Fibroblast of villous mesenchyme (primary cell): ENCODE data around the gene THSD4. TPM values are rescaled to one million over a fixed set of nuclear protein-coding genes. Genes with fewer than 3 reads are reported as not detected.

Source experiments
- DNase-seq: peaks from one replicate; pipeline ENCODE4 v3.0.0-alpha.2; 2010; ENCODE audit warnings: low read depth
- H3K4me3 ChIP-seq: 2 replicates; pipeline ENCODE4 v1.5.1; 2011; ENCODE audit warnings: low read depth, mild to moderate bottlenecking, low read length
- CTCF ChIP-seq: IDR thresholded peaks from 2 replicates; pipeline ENCODE4 v1.5.1; 2012; ENCODE audit warnings: low read depth, mild to moderate bottlenecking, low read length; ENCODE audit not compliant: insufficient read depth
- total RNA-seq: library from RNA; depleted of rRNA; stranded (reverse); fragments of >200 nt; gene quantifications from 2 replicates; pipeline ENCODE4 v1.2.3, GENCODE V29; 2012

Gene THSD4
- total RNA-seq, 1 donor = 76.4 TPM

GRCh38 chr15:71781179-71781964 lies 666.1 kb downstream of the THSD4 start:
- TF ChIP-seq CTCF = no peak
- no peak overlapping the region for H3K4me3 ChIP-seq
- no peak for DNase-seq

GRCh38 chr15:71781965-71782265 lies 666.6 kb downstream of the THSD4 start:
- TF ChIP-seq CTCF = no peak
- H3K4me3 ChIP-seq = no peak overlapping the region
- DNase-seq = no peak

- no peak for DNase-seq
- no peak overlapping the region for H3K4me3 ChIP-seq
- no peak for TF ChIP-seq CTCF
These were observed 667.3 kb downstream of the THSD4 start for GRCh38 chr15:71782422-71783165.

GRCh38 chr15:71784719-71785118 lies 669.4 kb downstream of the THSD4 start:
- peak; percentile 50 for TF ChIP-seq CTCF
- no peak overlapping the region for H3K4me3 ChIP-seq
- no peak for DNase-seq

- H3K4me3 ChIP-seq = no peak overlapping the region
- no peak for TF ChIP-seq CTCF
- no peak for DNase-seq
These were observed 670.7 kb downstream of the THSD4 start for GRCh38 chr15:71785996-71786395.

- DNase-seq = no peak
- no peak overlapping the region for H3K4me3 ChIP-seq
- TF ChIP-seq CTCF = no peak
These were observed 671.4 kb downstream of the THSD4 start for GRCh38 chr15:71786673-71787072.
